ENCODE data around the gene CREM. TPM values are rescaled to one million over a fixed set of nuclear protein-coding genes. Genes with fewer than 3 reads are reported as not detected.

The CREM gene
- total RNA-seq, 6 donors from 2014 or later: 5.4 to 35.7 (median 23.1) TPM

- WGBS, 2 donors: 75 to 86% methylated on average over 4 of the region's 4 CpGs
- no peak overlapping the region for H3K27ac ChIP-seq
- no peaks in the 10 kb centered on the region for H3K36me3 ChIP-seq
- H3K4me1 ChIP-seq: no peaks in the 10 kb centered on the region
- no peaks in the 10 kb centered on the region for H3K27me3 ChIP-seq
- DNase-seq: peak in 1 of 2 donors; percentile 25
- no peaks in the 10 kb centered on the region for H3K9me3 ChIP-seq
- no peak overlapping the region for H3K4me3 ChIP-seq
- TF ChIP-seq CTCF (IDR thresholded peaks at IDR 0.05): no peak
- TF ChIP-seq POLR2AphosphoS5 (IDR thresholded peaks at IDR 0.05): no peak
- TF ChIP-seq EP300 (IDR thresholded peaks at IDR 0.05): no peak
- TF ChIP-seq POLR2A (IDR thresholded peaks at IDR 0.05): no peak
- no peak for ATAC-seq (ENCODE audit: low FRiP score in 2 of 2)
Measured at GRCh38 chr10:35165136-35165535, 38.5 kb downstream of the CREM start.

- 91 to 98% methylated on average over 2 of the region's 2 CpGs for WGBS, 2 donors
- H3K9me3 ChIP-seq: no peaks in the 10 kb centered on the region
- no peak for ATAC-seq (ENCODE audit: low FRiP score in 2 of 2)
Measured at GRCh38 chr10:35165811-35166210, 39.2 kb downstream of the CREM start.

GRCh38 chr10:35166607-35167006 is 40.0 kb downstream of the CREM start:
- DNase-seq (no peak), ATAC-seq (ENCODE audit: low FRiP score in 2 of 2) (no peak)
- TF ChIP-seq CTCF (IDR thresholded peaks at IDR 0.05) (no peak), EP300 (IDR thresholded peaks at IDR 0.05) (no peak), POLR2A (IDR thresholded peaks at IDR 0.05) (no peak), POLR2AphosphoS5 (IDR thresholded peaks at IDR 0.05) (no peak)
- WGBS, 2 donors: 93 to 94% methylated on average over 6 of the region's 6 CpGs
- Histone ChIP-seq H3K27ac (no peak overlapping the region), H3K4me1 (no peaks in the 10 kb centered on the region), H3K4me3 (no peak overlapping the region), H3K27me3 (no peaks in the 10 kb centered on the region), H3K36me3 (no peaks in the 10 kb centered on the region), H3K9me3 (no peaks in the 10 kb centered on the region)

More at GRCh38 chr10:35165811-35166210, 39.2 kb downstream of the CREM start:
- Histone ChIP-seq H3K27ac (no peak overlapping the region), H3K4me3 (no peak overlapping the region), H3K27me3 (no peaks in the 10 kb centered on the region), H3K36me3 (no peaks in the 10 kb centered on the region), H3K4me1 (no peaks in the 10 kb centered on the region)
- DNase-seq: no peak
- TF ChIP-seq POLR2A (IDR thresholded peaks at IDR 0.05) (no peak), CTCF (IDR thresholded peaks at IDR 0.05) (no peak), EP300 (IDR thresholded peaks at IDR 0.05) (no peak), POLR2AphosphoS5 (IDR thresholded peaks at IDR 0.05) (no peak)

GRCh38 chr10:35167342-35167741 is 40.7 kb downstream of the CREM start:
- TF ChIP-seq EP300 (IDR thresholded peaks at IDR 0.05) (no peak), POLR2AphosphoS5 (IDR thresholded peaks at IDR 0.05) (no peak), POLR2A (IDR thresholded peaks at IDR 0.05) (no peak), CTCF (IDR thresholded peaks at IDR 0.05) (no peak)
- Histone ChIP-seq H3K27me3 (no peaks in the 10 kb centered on the region), H3K9me3 (no peaks in the 10 kb centered on the region), H3K4me1 (no peaks in the 10 kb centered on the region), H3K4me3 (no peak overlapping the region), H3K36me3 (no peaks in the 10 kb centered on the region), H3K27ac (no peak overlapping the region)
- ATAC-seq (ENCODE audit: low FRiP score in 2 of 2): no peak
- no peak for DNase-seq
- WGBS, 2 donors: 83 to 100% methylated on average over 2 of the region's 2 CpGs

GRCh38 chr10:35172146-35172545 is 45.5 kb downstream of the CREM start:
- TF ChIP-seq CTCF (IDR thresholded peaks at IDR 0.05) (no peak), POLR2AphosphoS5 (IDR thresholded peaks at IDR 0.05) (no peak), EP300 (IDR thresholded peaks at IDR 0.05) (no peak), POLR2A (IDR thresholded peaks at IDR 0.05) (no peak)
- Histone ChIP-seq H3K9me3 (no peaks in the 10 kb centered on the region), H3K36me3 (no peaks in the 10 kb centered on the region), H3K27me3 (no peaks in the 10 kb centered on the region), H3K4me3 (no peak overlapping the region), H3K4me1 (no peaks in the 10 kb centered on the region), H3K27ac (no peak overlapping the region)
- ATAC-seq (ENCODE audit: low FRiP score in 2 of 2) (no peak), DNase-seq (no peak)
- WGBS, 2 donors: 71 to 94% methylated on average over 1 of the region's 1 CpG
